Measurements from ENCODE around the gene MT1H.

MT1H gene

DNA sequence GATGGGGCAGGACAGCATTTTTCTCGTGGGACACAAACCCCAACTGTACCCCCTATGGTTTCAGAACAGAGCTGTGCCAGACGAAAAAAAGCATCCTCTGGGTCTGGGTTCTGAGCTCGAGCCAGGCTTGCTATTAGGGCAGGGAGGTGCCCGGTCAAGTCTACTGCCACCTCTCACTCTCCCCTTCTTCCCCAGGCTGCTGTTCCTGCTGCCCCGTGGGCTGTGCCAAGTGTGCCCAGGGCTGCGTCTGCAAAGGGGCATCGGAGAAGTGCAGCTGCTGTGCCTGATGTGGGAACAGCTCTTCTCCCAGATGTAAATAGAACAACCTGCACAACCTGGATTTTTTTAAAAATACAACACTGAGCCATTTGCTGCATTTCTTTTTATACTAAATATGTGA, 42.9 kb upstream of the MT1H start:
- Histone ChIP-seq H3F3A (ENCODE audit: insufficient read depth, low read length) (no peaks in the 10 kb centered on the region), H2AFZ (ENCODE audit: low read length) (no peak overlapping the region), H3K4me2 (ENCODE audit: low read length) (no peak overlapping the region), H3K9ac (ENCODE audit: low read length) (no peak overlapping the region), H3K36me3 (ENCODE audit: insufficient read depth, low read length) (no peaks in the 10 kb centered on the region), H3K79me2 (ENCODE audit: insufficient read depth, low read length) (no peaks in the 10 kb centered on the region), H3K4me3 (ENCODE audit: low read depth, low read length, poor library complexity, severe bottlenecking) (no peak overlapping the region), H3K4me1 (ENCODE audit: insufficient read depth, low read length, severe bottlenecking) (no peaks in the 10 kb centered on the region), H3K27me3 (ENCODE audit: insufficient read depth, low read length) (no peaks in the 10 kb centered on the region), H3K9me3 (ENCODE audit: low read length) (no peaks in the 10 kb centered on the region), H3K27ac (ENCODE audit: low read depth, low read length, poor library complexity, severe bottlenecking) (no peak overlapping the region), H3K9me2 (ENCODE audit: low read depth, low read length) (no peaks in the 10 kb centered on the region), H4K20me1 (ENCODE audit: insufficient read depth, low read length) (no peaks in the 10 kb centered on the region)
- TF ChIP-seq EZH2 (IDR thresholded peaks at IDR 0.05; ENCODE audit: borderline replicate concordance, low read length) = no peak
- TF ChIP-seq, protein P1, sequence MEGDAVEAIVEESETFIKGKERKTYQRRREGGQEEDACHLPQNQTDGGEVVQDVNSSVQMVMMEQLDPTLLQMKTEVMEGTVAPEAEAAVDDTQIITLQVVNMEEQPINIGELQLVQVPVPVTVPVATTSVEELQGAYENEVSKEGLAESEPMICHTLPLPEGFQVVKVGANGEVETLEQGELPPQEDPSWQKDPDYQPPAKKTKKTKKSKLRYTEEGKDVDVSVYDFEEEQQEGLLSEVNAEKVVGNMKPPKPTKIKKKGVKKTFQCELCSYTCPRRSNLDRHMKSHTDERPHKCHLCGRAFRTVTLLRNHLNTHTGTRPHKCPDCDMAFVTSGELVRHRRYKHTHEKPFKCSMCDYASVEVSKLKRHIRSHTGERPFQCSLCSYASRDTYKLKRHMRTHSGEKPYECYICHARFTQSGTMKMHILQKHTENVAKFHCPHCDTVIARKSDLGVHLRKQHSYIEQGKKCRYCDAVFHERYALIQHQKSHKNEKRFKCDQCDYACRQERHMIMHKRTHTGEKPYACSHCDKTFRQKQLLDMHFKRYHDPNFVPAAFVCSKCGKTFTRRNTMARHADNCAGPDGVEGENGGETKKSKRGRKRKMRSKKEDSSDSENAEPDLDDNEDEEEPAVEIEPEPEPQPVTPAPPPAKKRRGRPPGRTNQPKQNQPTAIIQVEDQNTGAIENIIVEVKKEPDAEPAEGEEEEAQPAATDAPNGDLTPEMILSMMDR (IDR thresholded peaks at IDR 0.05; ENCODE audit: low read length) = no peak

DNA sequence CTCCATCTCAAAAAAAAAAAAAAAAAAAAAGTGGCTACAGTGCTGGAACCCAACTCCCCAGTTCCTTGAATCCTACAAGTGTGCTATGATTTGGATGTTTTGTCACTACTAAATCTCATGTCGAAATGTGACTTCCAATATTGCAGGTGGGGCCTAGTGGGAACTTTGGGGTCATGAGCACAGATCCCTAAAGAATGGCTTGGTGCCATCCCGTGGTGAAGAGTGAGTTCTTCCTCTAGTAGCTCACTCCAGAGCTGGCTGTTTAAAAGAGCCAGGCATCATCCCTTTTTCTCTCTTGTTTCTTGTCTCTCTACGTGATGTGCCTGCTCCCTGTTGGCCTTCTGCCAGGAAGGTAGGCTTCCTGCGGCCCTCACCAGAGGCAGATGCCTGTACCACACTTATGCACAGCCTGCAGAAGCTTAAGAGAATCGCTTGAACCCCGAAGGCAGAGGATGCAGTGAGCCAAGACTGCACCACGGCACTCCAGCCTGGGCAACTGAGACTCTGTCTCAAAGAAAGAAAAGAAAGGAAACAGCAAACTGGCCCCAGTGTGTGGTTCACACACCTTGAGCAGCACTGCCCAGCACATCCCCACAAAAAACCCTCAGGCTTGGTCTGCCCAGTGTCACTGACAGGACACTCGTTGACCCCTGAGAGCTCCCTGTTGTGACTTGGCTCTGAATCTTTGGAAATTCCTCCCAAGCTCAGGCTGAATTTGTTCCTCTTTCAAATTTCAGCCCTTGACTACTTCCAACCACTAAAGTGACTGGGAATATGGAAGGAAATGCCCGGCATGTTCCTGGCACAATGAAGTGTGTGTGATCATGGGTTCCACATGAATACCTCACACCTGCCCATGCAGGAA, 40.9 kb upstream of the MT1H start:
- Histone ChIP-seq H3K4me3 (ENCODE audit: low read depth, low read length, poor library complexity, severe bottlenecking) (no peak overlapping the region), H4K20me1 (ENCODE audit: insufficient read depth, low read length) (no peaks in the 10 kb centered on the region), H3K4me1 (ENCODE audit: insufficient read depth, low read length, severe bottlenecking) (no peaks in the 10 kb centered on the region), H3F3A (ENCODE audit: insufficient read depth, low read length) (no peaks in the 10 kb centered on the region), H3K79me2 (ENCODE audit: insufficient read depth, low read length) (no peaks in the 10 kb centered on the region), H3K4me2 (ENCODE audit: low read length) (no peak overlapping the region), H3K9me3 (ENCODE audit: low read length) (no peaks in the 10 kb centered on the region), H3K27ac (ENCODE audit: low read depth, low read length, poor library complexity, severe bottlenecking) (no peak overlapping the region), H3K9me2 (ENCODE audit: low read depth, low read length) (no peaks in the 10 kb centered on the region), H3K36me3 (ENCODE audit: insufficient read depth, low read length) (no peaks in the 10 kb centered on the region), H3K27me3 (ENCODE audit: insufficient read depth, low read length) (no peaks in the 10 kb centered on the region), H3K9ac (ENCODE audit: low read length) (no peak overlapping the region), H2AFZ (ENCODE audit: low read length) (no peak overlapping the region)
- TF ChIP-seq, protein P1 (IDR thresholded peaks at IDR 0.05; ENCODE audit: low read length) = no peak
- TF ChIP-seq EZH2 (IDR thresholded peaks at IDR 0.05; ENCODE audit: borderline replicate concordance, low read length) = no peak

DNA sequence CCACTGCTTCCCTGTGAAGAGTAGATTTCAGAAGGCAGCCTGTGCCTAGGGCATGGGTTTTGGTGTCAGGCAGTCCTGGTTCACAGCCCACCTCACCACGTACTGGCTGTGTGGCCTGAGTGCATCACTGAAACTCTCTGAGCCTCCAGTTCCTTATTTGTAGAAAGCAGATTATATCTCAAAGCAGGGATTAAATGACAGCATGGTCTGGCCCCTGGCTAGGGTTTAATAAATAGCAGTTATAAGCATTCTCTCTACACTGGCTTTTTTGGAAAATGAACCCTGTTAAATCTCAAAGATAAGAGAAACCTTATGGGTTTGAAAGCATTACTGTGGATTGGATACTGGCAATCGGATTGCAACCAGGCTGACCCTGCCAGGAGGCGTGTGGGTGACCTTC, 40.1 kb upstream of the MT1H start:
- H3K4me1 ChIP-seq (ENCODE audit: insufficient read depth, low read length, severe bottlenecking) = no peaks in the 10 kb centered on the region
- H3K27me3 ChIP-seq (ENCODE audit: insufficient read depth, low read length) = no peaks in the 10 kb centered on the region
- H3K36me3 ChIP-seq (ENCODE audit: insufficient read depth, low read length) = no peaks in the 10 kb centered on the region
- no peaks in the 10 kb centered on the region for H3K9me2 ChIP-seq (ENCODE audit: low read depth, low read length)
- no peak overlapping the region for H3K4me3 ChIP-seq (ENCODE audit: low read depth, low read length, poor library complexity, severe bottlenecking)
- H3K27ac ChIP-seq (ENCODE audit: low read depth, low read length, poor library complexity, severe bottlenecking) = no peak overlapping the region
- no peaks in the 10 kb centered on the region for H3K9me3 ChIP-seq (ENCODE audit: low read length)
- H3K79me2 ChIP-seq (ENCODE audit: insufficient read depth, low read length) = no peaks in the 10 kb centered on the region
- no peak overlapping the region for H3K4me2 ChIP-seq (ENCODE audit: low read length)
- no peak overlapping the region for H3K9ac ChIP-seq (ENCODE audit: low read length)
- H4K20me1 ChIP-seq (ENCODE audit: insufficient read depth, low read length) = no peaks in the 10 kb centered on the region
- H3F3A ChIP-seq (ENCODE audit: insufficient read depth, low read length) = no peaks in the 10 kb centered on the region
- no peak overlapping the region for H2AFZ ChIP-seq (ENCODE audit: low read length)
- TF ChIP-seq, protein P1 (IDR thresholded peaks at IDR 0.05; ENCODE audit: low read length) = no peak
- no peak for TF ChIP-seq EZH2 (IDR thresholded peaks at IDR 0.05; ENCODE audit: borderline replicate concordance, low read length)
